Activated T-helper 2 cell treated with anti-CD3 and anti-CD28 coated beads, Interferon-gamma antibody, Interleukin-2, Interleukin-4, amounts not matched to agents 10 μg/mL and 5 μg/mL and 100 μg/mL, durations not matched to agents 14 hours and 24 hours and 36 hours (primary cell): ENCODE results near the gene BTD. TPM values are rescaled to one million over a fixed set of nuclear protein-coding genes. Genes with fewer than 3 reads are reported as not detected.

Experiments
- DNase-seq: peaks from one replicate; pipeline ENCODE4 v3.0.0; 2021; ENCODE audit warnings: low spot score
- H3K27ac Mint-ChIP-seq: one replicate; pipeline ENCODE4 v1.8.0; 2021; ENCODE audit warnings: mixed read lengths
- H3K27me3 Mint-ChIP-seq: one replicate; pipeline ENCODE4 v1.8.0; 2021; ENCODE audit warnings: low read depth, mixed read lengths
- H3K36me3 Mint-ChIP-seq: one replicate; pipeline ENCODE4 v1.8.0; 2021; ENCODE audit warnings: low read depth, mixed read lengths
- H3K4me1 Mint-ChIP-seq: one replicate; pipeline ENCODE4 v1.8.0; 2021; ENCODE audit warnings: low read depth, mixed read lengths
- H3K4me3 Mint-ChIP-seq: one replicate; pipeline ENCODE4 v1.8.0; 2021; ENCODE audit warnings: low read depth, mild to moderate bottlenecking, moderate library complexity, mixed read lengths
- H3K9me3 Mint-ChIP-seq: one replicate; pipeline ENCODE4 v1.8.0; 2021; ENCODE audit warnings: mixed read lengths
- intact Hi-C: fragments of 100-400 bp; cut with micrococcal nuclease; formaldehyde crosslinking; loops from one replicate; pipeline ENCODE4 v1.15.1; 2023
- total RNA-seq: library from RNA; stranded (reverse); gene quantifications from 2 replicates; pipeline ENCODE4 v1.2.3, GENCODE V29; 2022

The BTD gene
- total RNA-seq, 1 donor from 2014 or later: 3.9 TPM

- Mint-ChIP-seq H3K4me1 (peaks cover 44% of the 10 kb centered on the region), H3K4me3 (peak overlapping the region; percentile 52), H3K27me3 (no peaks in the 10 kb centered on the region), H3K9me3 (peaks cover 5% of the 10 kb centered on the region), H3K36me3 (peaks cover 21% of the 10 kb centered on the region), H3K27ac (peak overlapping the region; percentile 73)
- intact Hi-C loops: loop anchor here (1.0 kb wide), 2 partner anchors 11 to 17 kb away; no protein-coding TSS in a partner anchor
- peak; percentile 62 for DNase-seq
These were observed 46.1 kb downstream of the BTD start for GRCh38 chr3:15647611-15648167.

- DNase-seq: no peak
- Mint-ChIP-seq H3K36me3 (peaks cover 18% of the 10 kb centered on the region), H3K4me1 (peaks cover 44% of the 10 kb centered on the region), H3K27ac (no peak overlapping the region), H3K9me3 (peaks cover 10% of the 10 kb centered on the region), H3K4me3 (no peak overlapping the region), H3K27me3 (no peaks in the 10 kb centered on the region)
- intact Hi-C loops: no loop called here
These were observed 47.8 kb downstream of the BTD start for GRCh38 chr3:15649341-15649740.

- H3K27me3 Mint-ChIP-seq: no peaks in the 10 kb centered on the region
- no peak overlapping the region for H3K27ac Mint-ChIP-seq
- H3K36me3 Mint-ChIP-seq: peaks cover 16% of the 10 kb centered on the region
- intact Hi-C loops: no loop called here
- no peak overlapping the region for H3K4me3 Mint-ChIP-seq
- H3K9me3 Mint-ChIP-seq: peaks cover 13% of the 10 kb centered on the region
- no peak for DNase-seq
- H3K4me1 Mint-ChIP-seq: peaks cover 44% of the 10 kb centered on the region
These were observed 48.3 kb downstream of the BTD start for GRCh38 chr3:15649858-15650257.

- Mint-ChIP-seq H3K4me3 (no peak overlapping the region), H3K36me3 (peaks cover 20% of the 10 kb centered on the region), H3K27me3 (no peaks in the 10 kb centered on the region), H3K4me1 (peaks cover 29% of the 10 kb centered on the region), H3K9me3 (peaks cover 26% of the 10 kb centered on the region), H3K27ac (no peak overlapping the region)
- intact Hi-C loops: no loop called here
- no peak for DNase-seq
These were observed 49.9 kb downstream of the BTD start for GRCh38 chr3:15651396-15651795.

GRCh38 chr3:15653321-15653720 is 51.8 kb downstream of the BTD start:
- no peak overlapping the region for H3K4me3 Mint-ChIP-seq
- peaks cover 28% of the 10 kb centered on the region for H3K36me3 Mint-ChIP-seq
- H3K27me3 Mint-ChIP-seq: no peaks in the 10 kb centered on the region
- DNase-seq: no peak
- H3K9me3 Mint-ChIP-seq: peaks cover 39% of the 10 kb centered on the region
- intact Hi-C loops: no loop called here
- H3K27ac Mint-ChIP-seq: no peak overlapping the region
- peaks cover 11% of the 10 kb centered on the region for H3K4me1 Mint-ChIP-seq

- intact Hi-C loops: no loop called here
- Mint-ChIP-seq H3K4me3 (no peak overlapping the region), H3K9me3 (peaks cover 47% of the 10 kb centered on the region), H3K27ac (no peak overlapping the region), H3K27me3 (no peaks in the 10 kb centered on the region), H3K4me1 (peaks cover 7% of the 10 kb centered on the region), H3K36me3 (peaks cover 32% of the 10 kb centered on the region)
- no peak for DNase-seq
These were observed 52.6 kb downstream of the BTD start for GRCh38 chr3:15654127-15654526.

- intact Hi-C loops: no loop called here
- Mint-ChIP-seq H3K36me3 (peaks cover 32% of the 10 kb centered on the region), H3K9me3 (peaks cover 47% of the 10 kb centered on the region), H3K27ac (no peak overlapping the region), H3K27me3 (no peaks in the 10 kb centered on the region), H3K4me3 (no peak overlapping the region), H3K4me1 (peaks cover 8% of the 10 kb centered on the region)
- no peak for DNase-seq
These were observed 53.3 kb downstream of the BTD start for GRCh38 chr3:15654891-15655290.

GRCh38 chr3:15656342-15656741 is 54.8 kb downstream of the BTD start:
- Mint-ChIP-seq H3K27me3 (no peaks in the 10 kb centered on the region), H3K9me3 (peaks cover 52% of the 10 kb centered on the region), H3K36me3 (peaks cover 36% of the 10 kb centered on the region), H3K4me1 (peaks cover 12% of the 10 kb centered on the region), H3K4me3 (no peak overlapping the region), H3K27ac (no peak overlapping the region)
- intact Hi-C loops: no loop called here
- DNase-seq: no peak

GRCh38 chr3:15657016-15657415 is 55.5 kb downstream of the BTD start:
- Mint-ChIP-seq H3K4me3 (no peak overlapping the region), H3K36me3 (peaks cover 39% of the 10 kb centered on the region), H3K9me3 (peaks cover 52% of the 10 kb centered on the region), H3K27me3 (no peaks in the 10 kb centered on the region), H3K27ac (no peak overlapping the region), H3K4me1 (peaks cover 16% of the 10 kb centered on the region)
- DNase-seq: no peak
- intact Hi-C loops: no loop called here

GRCh38 chr3:15659254-15659975 is 57.9 kb downstream of the BTD start:
- Mint-ChIP-seq H3K4me1 (peaks cover 16% of the 10 kb centered on the region), H3K4me3 (no peak overlapping the region), H3K27ac (no peak overlapping the region), H3K9me3 (peaks cover 62% of the 10 kb centered on the region), H3K27me3 (no peaks in the 10 kb centered on the region), H3K36me3 (peaks cover 52% of the 10 kb centered on the region)
- intact Hi-C loops: no loop called here
- DNase-seq: no peak

- intact Hi-C loops: no loop called here
- H3K4me1 Mint-ChIP-seq: peaks cover 18% of the 10 kb centered on the region
- peaks cover 60% of the 10 kb centered on the region for H3K9me3 Mint-ChIP-seq
- no peak for DNase-seq
- no peak overlapping the region for H3K4me3 Mint-ChIP-seq
- peaks cover 52% of the 10 kb centered on the region for H3K36me3 Mint-ChIP-seq
- no peak overlapping the region for H3K27ac Mint-ChIP-seq
- H3K27me3 Mint-ChIP-seq: no peaks in the 10 kb centered on the region
These were observed 58.8 kb downstream of the BTD start for GRCh38 chr3:15660055-15660935.

- no peaks in the 10 kb centered on the region for H3K27me3 Mint-ChIP-seq
- no peak for DNase-seq
- peaks cover 37% of the 10 kb centered on the region for H3K4me1 Mint-ChIP-seq
- H3K27ac Mint-ChIP-seq: no peak overlapping the region
- peaks cover 64% of the 10 kb centered on the region for H3K36me3 Mint-ChIP-seq
- H3K4me3 Mint-ChIP-seq: no peak overlapping the region
- intact Hi-C loops: no loop called here
- peaks cover 35% of the 10 kb centered on the region for H3K9me3 Mint-ChIP-seq
These were observed 62.6 kb downstream of the BTD start for GRCh38 chr3:15664144-15664543.
